K562 (cell line): ENCODE data around the gene ZNF620. TPM values are rescaled to one million over a fixed set of nuclear protein-coding genes. Genes with fewer than 3 reads are reported as not detected.

Experiments
- ATAC-seq: fragments of 200-7000 bp; cut with Tn5 transposase; 3 replicates; pipeline ENCODE4 v1.9.1; 2020; ENCODE audit warnings: moderate library complexity
- BruUV-seq: library from RNA; stranded (reverse); fragments of 400-500 nt; replicated peaks from 2 replicates; lab custom pipeline; 2021; lab: Mats Ljungman, UMichigan
- CTCF ChIA-PET: fragments of 300-600 bp; formaldehyde crosslinking; extraction: SDS; loops from one replicate; lab custom pipeline; 2021; ENCODE audit warnings: low intra/inter-chr PET ratio; lab: Yijun Ruan, JAX
- POLR2A ChIA-PET: fragments of 300-600, 350-650 bp; sonication (Branson Sonifier 250); formaldehyde crosslinking; extraction: SDS; loops from one replicate; lab custom pipeline; 2021; ENCODE audit warnings: antibody characterized with exemption, inconsistent platforms; lab: Yijun Ruan, JAX
- DNase-seq, 4 experiments: peaks; one replicate each; pipeline versions ENCODE4 v3.0.0 to v3.0.0-alpha.2; 2011 to 2018; ENCODE audit warnings: low spot score in 3 of 4, mixed read lengths in 3 of 4; ENCODE audit errors: extremely low read depth in 1 of 4
- FAIRE-seq: peaks from 2 replicates; lab custom pipeline; 2011; peaks lifted over from hg19 to GRCh38; lab: Jason Lieb, UNC
- H2AFZ ChIP-seq: 2 replicates; pipeline ENCODE4 v1.6.0; 2011; ENCODE audit warnings: low read depth, low read length, control low read depth, inconsistent platforms
- H3K27ac ChIP-seq: fragments of 200-600 bp; 3 replicates; pipeline ENCODE4 v1.8.0; 2011; ENCODE audit warnings: low read depth, mild to moderate bottlenecking, control low read depth, inconsistent platforms, low read length, moderate library complexity, mixed read lengths; ENCODE audit errors: extremely low read depth
- H3K27me3 ChIP-seq, 2 experiments: fragments of 300-600 bp in 1 of 2; 2 replicates in 1 of 2; 3 replicates in 1 of 2; pipeline versions ENCODE4 v1.6.0 to v1.8.0; 2011; ENCODE audit warnings: inconsistent platforms in 2 of 2, low read length in 2 of 2, mild to moderate bottlenecking in 1 of 2, mixed read lengths in 1 of 2, moderate library complexity in 1 of 2; ENCODE audit not compliant: control insufficient read depth in 2 of 2, insufficient read depth in 2 of 2
- H3K36me3 ChIP-seq: fragments of 300-600 bp; 3 replicates; pipeline ENCODE4 v1.8.0; 2011; ENCODE audit warnings: mild to moderate bottlenecking, low read length, inconsistent platforms; ENCODE audit not compliant: control insufficient read depth, insufficient read depth
- H3K4me1 ChIP-seq, 2 experiments: fragments of 200-600 bp in 1 of 2; replicated peaks in 1 of 2; 2 replicates in 1 of 2; 3 replicates in 1 of 2; pipeline versions ENCODE4 v1.5.1 to v1.8.0; 2011; ENCODE audit warnings: inconsistent platforms in 2 of 2, low read length in 2 of 2, mild to moderate bottlenecking in 1 of 2, mixed read lengths in 1 of 2, moderate library complexity in 1 of 2; ENCODE audit not compliant: control insufficient read depth in 2 of 2, insufficient read depth in 2 of 2
- H3K4me2 ChIP-seq: 2 replicates; pipeline ENCODE4 v1.6.1; 2011; ENCODE audit warnings: low read length, control low read depth, inconsistent platforms, mixed read lengths; ENCODE audit not compliant: insufficient read depth
- H3K4me3 ChIP-seq: fragments of 200-600 bp; sonication (generic), shearing (Covaris generic); 2 replicates; pipeline ENCODE4 v1.5.1; 2016; ENCODE audit warnings: control low read depth, inconsistent platforms
- H3K79me2 ChIP-seq: fragments of 200-600 bp; 3 replicates; pipeline ENCODE4 v1.8.0; 2011; ENCODE audit warnings: low read length, inconsistent platforms; ENCODE audit not compliant: control insufficient read depth, insufficient read depth
- H3K9ac ChIP-seq, 2 experiments: 2 replicates each; pipeline versions ENCODE4 v1.6.0 to v1.6.1; 2011; ENCODE audit warnings: low read depth in 2 of 2, low read length in 2 of 2, control low read depth in 1 of 2, inconsistent platforms in 1 of 2, mild to moderate bottlenecking in 1 of 2, mixed read lengths in 1 of 2; ENCODE audit not compliant: insufficient read depth in 1 of 2
- H3K9me1 ChIP-seq: one replicate; pipeline ENCODE4 v1.6.0; 2011; ENCODE audit warnings: inconsistent platforms, mild to moderate bottlenecking, low read length, moderate library complexity; ENCODE audit not compliant: control insufficient read depth, insufficient read depth
- H3K9me3 ChIP-seq: replicated peaks from 2 replicates; pipeline ENCODE4 v1.5.1; 2011; ENCODE audit warnings: low read depth, low read length, inconsistent platforms; ENCODE audit not compliant: control insufficient read depth, insufficient read depth
- H4K20me1 ChIP-seq: replicated peaks from 2 replicates; pipeline ENCODE4 v1.6.1; 2011; ENCODE audit warnings: low read length, inconsistent platforms, mixed read lengths; ENCODE audit not compliant: control insufficient read depth, insufficient read depth
- AFF4 ChIP-seq: sonication (generic); formaldehyde crosslinking; IDR thresholded peaks from 2 replicates; pipeline ENCODE4 v1.8.0; 2023; ENCODE audit warnings: mild to moderate bottlenecking, missing genetic modification reagents
- EZH2 ChIP-seq: IDR thresholded peaks from 2 replicates; pipeline ENCODE4 v1.6.1; 2012; ENCODE audit warnings: low read depth, mild to moderate bottlenecking, inconsistent platforms, low read length, borderline replicate concordance
- FOXK1 ChIP-seq: sonication (generic); formaldehyde crosslinking; IDR thresholded peaks from 2 replicates; pipeline ENCODE4 v1.8.0; 2022; ENCODE audit warnings: missing genetic modification reagents, mild to moderate bottlenecking, borderline replicate concordance
- HMGXB4 ChIP-seq: sonication (generic); formaldehyde crosslinking; IDR thresholded peaks from 2 replicates; pipeline ENCODE4 v1.8.1; 2023; ENCODE audit warnings: mild to moderate bottlenecking, missing genetic modification reagents
- HOXB6 ChIP-seq: fragments of 250-450 bp; sonication (Bioruptor Pico); IDR thresholded peaks from 2 replicates; pipeline ENCODE4 v1.5.1; 2022; ENCODE audit warnings: mild to moderate bottlenecking, borderline replicate concordance
- MEF2A ChIP-seq: IDR thresholded peaks from 2 replicates; pipeline ENCODE4 v1.6.1; 2011; ENCODE audit warnings: low read depth, mild to moderate bottlenecking, low read length, moderate library complexity; ENCODE audit not compliant: control insufficient read depth
- POLR3A ChIP-seq: IDR thresholded peaks from 2 replicates; pipeline ENCODE4 v1.6.1; 2011; ENCODE audit warnings: borderline replicate concordance, mild to moderate bottlenecking, moderate library complexity; ENCODE audit not compliant: insufficient read length, insufficient read depth; ENCODE audit errors: extremely low read depth
- SIX5 ChIP-seq, 2 experiments: IDR thresholded peaks; 2 replicates each; pipeline ENCODE4 v1.6.1; 2011; ENCODE audit warnings: low read length in 2 of 2, borderline replicate concordance in 1 of 2, low read depth in 1 of 2, mild to moderate bottlenecking in 1 of 2, moderate library complexity in 1 of 2; ENCODE audit not compliant: insufficient read depth in 1 of 2
- SRSF1 ChIP-seq: fragments of 200-400 bp; formaldehyde crosslinking; IDR thresholded peaks from 2 replicates; pipeline ENCODE4 v1.6.1; 2017; ENCODE audit warnings: mild to moderate bottlenecking, low read depth, low read length, moderate library complexity
- USF1 ChIP-seq: sonication (generic); formaldehyde crosslinking; IDR thresholded peaks from 2 replicates; pipeline ENCODE4 v1.9.0; 2022; ENCODE audit warnings: mild to moderate bottlenecking, missing genetic modification reagents
- ZKSCAN3 ChIP-seq: fragments of 250-450 bp; sonication (Bioruptor Pico); IDR thresholded peaks from 2 replicates; pipeline ENCODE4 v1.4.0; 2020
- ZNF24 ChIP-seq: fragments of 450-650 bp; IDR thresholded peaks from 2 replicates; pipeline ENCODE4 v1.6.1; 2016
- ZNF277 ChIP-seq: fragments of 250-450 bp; sonication (Bioruptor Pico); IDR thresholded peaks from 2 replicates; pipeline ENCODE4 v1.8.0; 2022; ENCODE audit warnings: inconsistent platforms, mild to moderate bottlenecking, moderate library complexity, borderline replicate concordance
- WGBS: fragments of 100-300 bp; shearing (Covaris generic); methylation state at CpG from one replicate; pipeline ENCODE4 v1.1.6; 2016; ENCODE audit warnings: low coverage, mixed read lengths; ENCODE audit not compliant: insufficient coverage; ENCODE audit errors: missing lambda C conversion rate; 5-methylcytosine and 5-hydroxymethylcytosine counted together
- in situ Hi-C: fragments of 300-500 bp; cut with MboI; formaldehyde crosslinking; loops from 4 replicates; pipeline ENCODE4 v1.15.0; 2018; ENCODE audit warnings: inconsistent platforms, mixed read lengths
- intact Hi-C: fragments of 100-400 bp; cut with micrococcal nuclease; formaldehyde crosslinking; loops from 2 replicates; pipeline ENCODE4 v1.14.2; 2022
- polyA plus RNA-seq, 8 experiments: library from polyadenylated mRNA; depleted of rRNA in 4 of 8; stranded (reverse) in 5 of 8; unstranded in 3 of 8; fragments of >200 nt; fragmentation: Nextera tagmentation in 2 of 8; fragmentation: Illumina TruSeq in 1 of 8; extraction: Ambion mirVana in 2 of 8; extraction: Trizol in 1 of 8; gene quantifications; 2 replicates each; pipeline versions ENCODE4 v1.2.1 to v1.2.3, GENCODE V29; 2011 to 2014; ENCODE audit warnings: inconsistent platforms in 1 of 8, missing spikeins in 1 of 8
- total RNA-seq, 7 experiments: library from RNA; depleted of rRNA in 6 of 7; stranded (reverse); fragments of >200 nt in 6 of 7; fragmentation: Illumina TruSeq in 2 of 7; extraction: Trizol in 2 of 7; gene quantifications; 2 replicates each; pipeline versions ENCODE4 v1.2.1 to v1.2.3, GENCODE V29; 2011 to 2021; ENCODE audit warnings: low replicate concordance in 1 of 7

Gene ZNF620
- total and polyA plus RNA-seq, 9 of the 15 experiments (the other 6 are each of a cell fraction or from before 2014, with no cell fraction given): 1.2 to 5.5 (median 3.3) TPM

GRCh38 chr3:40477666-40478065 lies 28.2 kb upstream of the ZNF620 start (continued):
- no peak for TF ChIP-seq HMGXB4
- no peak for TF ChIP-seq ZKSCAN3
- no peak for TF ChIP-seq POLR3A
- no peak for TF ChIP-seq HOXB6 (CRISPR knock-in tag)
- TF ChIP-seq ZNF277 (CRISPR knock-in tag): no peak
- TF ChIP-seq SRSF1: no peak
- no peak for TF ChIP-seq ZNF24

GRCh38 chr3:40487172-40487571 lies 18.7 kb upstream of the ZNF620 start:
- peaks cover 16% of the 10 kb centered on the region for H3K9me3 ChIP-seq
- intact Hi-C loops: no loop called here
- CTCF ChIA-PET: no interaction called here
- TF ChIP-seq AFF4 (CRISPR knock-in tag) (no peak), MEF2A (no peak), SIX5 (IDR thresholded peaks at IDR 0.05; ENCODE audit: borderline replicate concordance in 1 of 2, insufficient read depth in 1 of 2, low read depth in 1 of 2, low read length in 2 of 2) (no peak), USF1 (CRISPR knock-in tag) (no peak), EZH2 (no peak), FOXK1 (CRISPR knock-in tag) (no peak)

More at GRCh38 chr3:40487172-40487571, 18.7 kb upstream of the ZNF620 start:
- Histone ChIP-seq H3K79me2 (no peaks in the 10 kb centered on the region), H3K4me3 (no peak overlapping the region), H3K36me3 (peaks cover 40% of the 10 kb centered on the region), H4K20me1 (no peaks in the 10 kb centered on the region), H3K27me3 (no peaks in the 10 kb centered on the region), H3K4me1 (no peaks in the 10 kb centered on the region), H3K9me1 (no peaks in the 10 kb centered on the region), H3K4me2 (no peak overlapping the region), H3K9ac (no peak overlapping the region), H3K27ac (no peak overlapping the region), H2AFZ (no peak overlapping the region)
- POLR2A ChIA-PET: interaction anchor here (0.5 to 1.5 kb wide), 4 partner anchors 30 to 146 kb away, joined by 3 to 4 read pairs (median 3); partner anchors contain the start of genes RPL14 and ZNF621
- no TSS peak for BruUV-seq
- ATAC-seq: no peak
- in situ Hi-C loops: no loop called here
- no peak for FAIRE-seq
- WGBS: 70% methylated on average over 3 of the region's 3 CpGs
- DNase-seq: no peak
